Measurements from ENCODE around the gene WNT4. TPM values are rescaled to one million over a fixed set of nuclear protein-coding genes. Genes with fewer than 3 reads are reported as not detected.

Gene WNT4
- total RNA-seq (not detected), polyA plus RNA-seq (0.08 TPM)

DNA sequence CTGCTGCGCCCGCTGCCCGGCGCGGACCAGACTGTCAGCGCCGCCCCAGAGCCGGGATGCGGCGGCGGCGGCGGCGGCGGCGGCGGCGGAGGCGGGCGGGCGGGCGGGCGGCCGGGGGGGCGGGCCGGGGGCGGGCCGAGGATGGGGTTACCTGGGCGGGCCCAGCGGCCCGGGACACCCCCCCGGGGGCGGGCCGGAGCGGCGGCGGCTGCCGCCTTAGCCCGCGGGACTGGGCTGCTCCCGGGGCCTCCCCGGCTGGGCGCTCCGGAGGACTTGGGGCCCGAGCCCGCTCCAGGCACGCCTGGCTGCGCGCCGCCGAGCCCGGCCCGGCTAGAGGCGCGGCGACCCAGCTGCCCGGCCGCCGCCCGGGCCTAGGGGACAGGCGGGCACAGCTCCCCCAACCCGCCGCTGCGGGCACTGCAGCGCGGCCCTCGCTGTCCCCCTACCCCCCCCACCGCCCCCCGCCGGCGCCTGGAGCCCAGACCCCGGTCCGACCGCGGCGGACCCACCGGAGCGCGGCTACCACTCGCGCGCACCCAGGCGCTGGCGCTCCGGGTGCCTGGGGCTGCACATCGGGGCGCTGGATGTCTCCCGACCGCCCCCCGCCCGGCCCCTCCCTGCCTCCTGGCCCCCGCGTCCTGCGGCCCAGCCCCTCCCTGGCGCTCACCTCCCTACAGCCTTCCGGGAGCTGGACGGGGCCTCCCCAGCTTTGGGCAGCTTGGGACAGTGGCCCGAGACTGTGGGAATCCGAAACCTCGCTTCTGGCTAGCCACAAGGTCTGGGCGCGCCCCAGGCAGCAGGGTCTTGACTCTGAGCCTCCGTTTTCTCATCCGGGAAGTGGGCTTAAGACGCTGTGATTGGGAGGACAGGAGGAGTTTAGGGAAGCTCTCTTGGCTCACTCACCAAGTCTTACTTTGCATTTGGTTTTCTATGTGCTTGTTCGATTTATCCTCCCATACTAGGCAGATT lies at the start of gene WNT4:
Gene WNT4, minus strand, starts transcription at position 33 of the 969 bp plus-strand sequence. CDS start 175 bp downstream, outside the sequence.
- H3K27me3 Mint-ChIP-seq = peaks cover 53 to 63% of the 10 kb centered on the region in 2 donors
- H3K9me3 Mint-ChIP-seq = no peaks in the 10 kb centered on the region

DNA sequence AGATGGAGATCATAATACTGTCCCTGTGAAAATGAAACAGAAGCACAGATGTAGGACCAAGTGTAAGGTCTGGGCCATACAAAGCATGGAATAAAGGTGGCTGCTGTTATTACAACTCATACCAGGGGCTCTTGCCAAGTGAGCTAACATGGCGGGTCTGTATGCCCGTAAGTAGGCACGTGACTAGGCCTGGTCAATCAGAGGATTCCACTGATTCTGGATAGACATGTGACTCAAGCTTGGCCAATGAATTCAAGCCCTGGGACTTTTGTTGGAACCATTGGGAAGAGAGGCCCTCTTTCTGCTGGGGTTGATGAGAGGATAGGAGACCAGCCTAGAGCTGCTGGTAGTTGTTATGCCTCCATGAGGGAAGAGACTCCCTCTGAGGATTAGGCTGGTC lies 47.8 kb upstream of the WNT4 start:
- no peaks in the 10 kb centered on the region for H3K9me3 ChIP-seq (ENCODE audit: low read length)
- ChIA-PET POLR2A (no interaction called here), CTCF (no interaction called here)
- Mint-ChIP-seq H3K9me3 (no peaks in the 10 kb centered on the region), H3K4me1 (no peaks in the 10 kb centered on the region), H3K27ac (no peak overlapping the region), H3K27me3 (peaks cover 18 to 33% of the 10 kb centered on the region in 2 donors), H3K36me3 (no peaks in the 10 kb centered on the region), H3K4me3 (no peak overlapping the region)
- no peak overlapping the region for H3K4me3 ChIP-seq (ENCODE audit: low read length)
- no peak overlapping the region for H3K27ac ChIP-seq (ENCODE audit: low read depth, low read length)
- peak in 1 of 5 donors; percentile 5 for DNase-seq
- no peaks in the 10 kb centered on the region for H3K4me1 ChIP-seq (ENCODE audit: insufficient read depth, low read length)
- no peaks in the 10 kb centered on the region for H3K27me3 ChIP-seq (ENCODE audit: insufficient read depth, low read length, poor library complexity, severe bottlenecking)
- no peaks in the 10 kb centered on the region for H3K36me3 ChIP-seq (ENCODE audit: insufficient read depth, low read length)

More for the DNA sequence above, at the start of gene WNT4:
- no peak within 1 kb of the TSS for H3K4me3 ChIP-seq (ENCODE audit: low read length)
- H3K9me3 ChIP-seq (ENCODE audit: low read length) = no peaks in the 10 kb centered on the region
- no peaks in the 10 kb centered on the region for H3K36me3 ChIP-seq (ENCODE audit: insufficient read depth, low read length)
- DNase-seq = peak in 3 of 5 donors; percentile 19 to 33 (median 24)
- POLR2A ChIA-PET = no interaction called here
- CTCF ChIA-PET = no interaction called here
- peaks cover 8 to 16% (median 9%) of the 10 kb centered on the region in 3 donors for H3K4me1 Mint-ChIP-seq
- H3K27ac Mint-ChIP-seq = peak within 1 kb of the TSS in 2 of 8 donors; percentile 35 to 61
- peaks cover 40% of the 10 kb centered on the region for H3K27me3 ChIP-seq (ENCODE audit: insufficient read depth, low read length, poor library complexity, severe bottlenecking)
- H3K4me1 ChIP-seq (ENCODE audit: insufficient read depth, low read length) = no peaks in the 10 kb centered on the region
- peak within 1 kb of the TSS; percentile 71 to 89 (median 77) for H3K4me3 Mint-ChIP-seq
- H3K36me3 Mint-ChIP-seq = no peaks in the 10 kb centered on the region
- no peak within 1 kb of the TSS for H3K27ac ChIP-seq (ENCODE audit: low read depth, low read length)

DNA sequence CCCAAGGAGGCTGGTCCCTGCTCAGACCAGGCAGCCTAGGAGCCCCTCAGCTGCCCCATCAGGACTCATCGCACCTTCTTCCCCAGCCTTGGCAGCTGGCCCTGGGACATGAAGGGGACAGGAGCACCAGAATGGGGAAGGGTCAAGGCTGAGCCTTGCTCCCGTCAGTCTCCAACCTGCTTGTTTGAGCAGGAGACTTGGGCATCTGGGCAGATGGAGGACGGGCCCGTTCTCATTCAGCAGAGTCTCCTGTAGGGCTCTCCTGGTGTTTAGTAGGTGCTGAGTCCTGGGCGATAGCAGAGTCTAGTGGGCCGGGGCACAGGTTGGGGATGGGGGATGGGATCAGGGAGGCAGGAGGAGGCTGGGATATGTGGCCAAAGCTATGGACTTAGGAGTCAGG lies 47.4 kb upstream of the WNT4 start:
- CTCF ChIA-PET = no interaction called here
- peak in 1 of 5 donors; percentile 36 for DNase-seq
- Histone ChIP-seq H3K9me3 (ENCODE audit: low read length) (no peaks in the 10 kb centered on the region), H3K27me3 (ENCODE audit: insufficient read depth, low read length, poor library complexity, severe bottlenecking) (no peaks in the 10 kb centered on the region), H3K4me1 (ENCODE audit: insufficient read depth, low read length) (no peaks in the 10 kb centered on the region), H3K36me3 (ENCODE audit: insufficient read depth, low read length) (no peaks in the 10 kb centered on the region), H3K27ac (ENCODE audit: low read depth, low read length) (no peak overlapping the region), H3K4me3 (ENCODE audit: low read length) (no peak overlapping the region)
- POLR2A ChIA-PET = no interaction called here
- H3K27me3 Mint-ChIP-seq = peaks cover 20 to 35% of the 10 kb centered on the region in 2 donors
- H3K9me3 Mint-ChIP-seq = no peaks in the 10 kb centered on the region
- H3K4me3 Mint-ChIP-seq = no peak overlapping the region
- H3K36me3 Mint-ChIP-seq = no peaks in the 10 kb centered on the region
- peaks cover 0 to 2% (median 0%) of the 10 kb centered on the region in 3 donors for H3K4me1 Mint-ChIP-seq
- no peak overlapping the region for H3K27ac Mint-ChIP-seq

DNA sequence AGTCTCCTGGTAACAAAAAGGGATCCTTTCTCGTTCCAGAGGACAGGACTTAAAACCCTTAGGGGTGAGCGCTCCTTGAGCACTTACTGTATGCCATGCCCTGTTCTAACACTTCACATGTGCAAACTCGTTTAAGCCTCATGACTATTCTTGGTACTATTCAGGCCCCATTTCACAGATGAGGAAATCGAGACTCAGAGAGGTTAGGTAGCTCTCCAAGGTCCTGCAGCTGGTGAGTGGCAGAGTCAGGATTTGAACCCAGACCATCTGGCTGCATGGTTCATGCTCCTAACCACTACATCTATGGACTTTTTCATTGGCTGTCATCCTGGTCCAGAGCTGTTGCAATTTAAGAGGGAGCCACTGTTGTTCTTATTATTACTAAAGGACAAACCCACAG lies 46.7 kb upstream of the WNT4 start:
- no peak overlapping the region for H3K27ac Mint-ChIP-seq
- H3K9me3 Mint-ChIP-seq = no peaks in the 10 kb centered on the region
- ChIA-PET POLR2A (no interaction called here), CTCF (no interaction called here)
- Histone ChIP-seq H3K4me1 (ENCODE audit: insufficient read depth, low read length) (no peaks in the 10 kb centered on the region), H3K27ac (ENCODE audit: low read depth, low read length) (no peak overlapping the region), H3K4me3 (ENCODE audit: low read length) (no peak overlapping the region), H3K27me3 (ENCODE audit: insufficient read depth, low read length, poor library complexity, severe bottlenecking) (no peaks in the 10 kb centered on the region), H3K36me3 (ENCODE audit: insufficient read depth, low read length) (no peaks in the 10 kb centered on the region), H3K9me3 (ENCODE audit: low read length) (no peaks in the 10 kb centered on the region)
- peaks cover 24 to 37% of the 10 kb centered on the region in 2 donors for H3K27me3 Mint-ChIP-seq
- no peak overlapping the region for H3K4me3 Mint-ChIP-seq
- peak in 1 of 5 donors; percentile 8 for DNase-seq
- H3K36me3 Mint-ChIP-seq = no peaks in the 10 kb centered on the region
- H3K4me1 Mint-ChIP-seq = peaks cover 0 to 2% (median 0%) of the 10 kb centered on the region in 3 donors

DNA sequence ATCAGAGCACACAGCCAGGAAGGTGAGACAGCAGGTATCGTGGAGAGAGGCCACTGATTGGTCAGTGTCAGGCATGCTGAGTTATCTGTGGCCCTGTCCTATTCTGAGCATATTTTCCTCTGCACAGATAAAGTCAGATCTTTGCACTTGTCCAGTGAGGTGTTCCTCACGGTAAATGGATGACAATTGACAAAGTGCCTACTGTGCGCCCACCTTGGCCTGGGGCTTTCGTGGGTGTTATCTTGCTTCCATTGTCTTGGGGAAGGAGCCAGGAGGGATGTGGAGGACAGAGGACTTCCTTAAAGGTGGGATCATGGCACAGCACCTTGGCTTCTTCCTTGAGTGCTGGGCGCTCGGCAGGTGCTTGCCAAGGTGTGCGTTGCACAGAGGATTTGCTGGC lies 46.0 kb upstream of the WNT4 start:
- Mint-ChIP-seq H3K9me3 (no peaks in the 10 kb centered on the region), H3K27ac (no peak overlapping the region), H3K27me3 (peaks cover 24 to 41% of the 10 kb centered on the region in 2 donors), H3K36me3 (peaks cover 0 to 2% (median 0%) of the 10 kb centered on the region in 3 donors), H3K4me1 (peaks cover 0 to 2% (median 0%) of the 10 kb centered on the region in 3 donors), H3K4me3 (no peak overlapping the region)
- Histone ChIP-seq H3K9me3 (ENCODE audit: low read length) (no peaks in the 10 kb centered on the region), H3K27me3 (ENCODE audit: insufficient read depth, low read length, poor library complexity, severe bottlenecking) (no peaks in the 10 kb centered on the region), H3K36me3 (ENCODE audit: insufficient read depth, low read length) (no peaks in the 10 kb centered on the region), H3K27ac (ENCODE audit: low read depth, low read length) (no peak overlapping the region), H3K4me3 (ENCODE audit: low read length) (no peak overlapping the region), H3K4me1 (ENCODE audit: insufficient read depth, low read length) (no peaks in the 10 kb centered on the region)
- peak in 1 of 5 donors; percentile 30 for DNase-seq
- ChIA-PET CTCF (no interaction called here), POLR2A (no interaction called here)

DNA sequence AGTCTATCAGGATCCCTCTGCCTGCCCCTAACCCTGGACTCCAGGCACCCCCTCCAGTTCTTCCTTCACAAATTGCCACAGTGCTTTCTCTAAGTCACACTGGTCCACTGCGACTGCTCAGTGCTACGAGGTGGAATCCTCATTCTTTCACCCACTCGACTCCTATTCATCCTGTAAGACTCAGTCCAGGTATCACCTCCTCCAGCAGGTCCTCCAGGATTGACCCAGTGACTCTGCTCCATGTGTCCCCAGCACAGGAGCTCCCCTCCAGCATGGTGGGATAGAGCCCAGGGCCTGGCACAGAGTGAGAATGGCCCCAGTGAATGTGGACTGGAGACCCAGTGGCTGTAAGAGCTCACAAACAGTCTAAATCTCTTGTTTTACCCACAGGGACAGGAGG lies 45.5 kb upstream of the WNT4 start:
- H3K27ac Mint-ChIP-seq = no peak overlapping the region
- H3K4me1 ChIP-seq (ENCODE audit: insufficient read depth, low read length) = no peaks in the 10 kb centered on the region
- no peaks in the 10 kb centered on the region for H3K9me3 ChIP-seq (ENCODE audit: low read length)
- H3K27ac ChIP-seq (ENCODE audit: low read depth, low read length) = no peak overlapping the region
- POLR2A ChIA-PET = no interaction called here
- CTCF ChIA-PET = no interaction called here
- peak in 1 of 5 donors; percentile 29 for DNase-seq
- H3K27me3 ChIP-seq (ENCODE audit: insufficient read depth, low read length, poor library complexity, severe bottlenecking) = no peaks in the 10 kb centered on the region
- peaks cover 0 to 2% (median 0%) of the 10 kb centered on the region in 3 donors for H3K4me1 Mint-ChIP-seq
- peaks cover 24 to 41% of the 10 kb centered on the region in 2 donors for H3K27me3 Mint-ChIP-seq
- no peak overlapping the region for H3K4me3 ChIP-seq (ENCODE audit: low read length)
- H3K9me3 Mint-ChIP-seq = no peaks in the 10 kb centered on the region
- no peak overlapping the region for H3K4me3 Mint-ChIP-seq
- peaks cover 0 to 2% (median 0%) of the 10 kb centered on the region in 3 donors for H3K36me3 Mint-ChIP-seq
- no peaks in the 10 kb centered on the region for H3K36me3 ChIP-seq (ENCODE audit: insufficient read depth, low read length)

DNA sequence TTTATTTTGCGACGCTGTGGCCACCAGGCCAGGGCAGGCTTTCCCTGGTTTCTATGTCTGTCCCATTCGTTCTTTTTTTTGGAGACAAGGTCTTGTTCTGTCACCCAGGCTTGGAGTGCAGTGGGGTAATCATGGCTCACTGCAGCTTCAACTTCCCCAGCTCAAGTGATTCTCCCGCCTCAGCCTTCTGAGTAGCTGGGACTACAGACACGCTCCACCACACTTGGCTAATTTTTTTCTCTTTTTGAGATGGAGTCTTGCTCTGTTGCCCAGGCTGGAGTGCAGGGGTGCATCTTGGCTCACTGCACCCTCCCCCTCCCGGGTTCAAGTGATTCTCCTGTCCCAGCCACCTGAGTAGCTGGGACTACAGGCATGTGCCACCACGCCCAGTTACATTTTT lies 43.4 kb upstream of the WNT4 start:
- DNase-seq = no peak
- H3K4me3 ChIP-seq (ENCODE audit: low read length) = no peak overlapping the region
- no peaks in the 10 kb centered on the region for H3K4me1 ChIP-seq (ENCODE audit: insufficient read depth, low read length)
- peaks cover 31 to 57% of the 10 kb centered on the region in 2 donors for H3K27me3 Mint-ChIP-seq
- no peaks in the 10 kb centered on the region for H3K27me3 ChIP-seq (ENCODE audit: insufficient read depth, low read length, poor library complexity, severe bottlenecking)
- no peak overlapping the region for H3K27ac ChIP-seq (ENCODE audit: low read depth, low read length)
- H3K27ac Mint-ChIP-seq = no peak overlapping the region
- ChIA-PET POLR2A (no interaction called here), CTCF (no interaction called here)
- peaks cover 0 to 2% (median 0%) of the 10 kb centered on the region in 3 donors for H3K4me1 Mint-ChIP-seq
- peaks cover 0 to 2% (median 0%) of the 10 kb centered on the region in 3 donors for H3K36me3 Mint-ChIP-seq
- H3K4me3 Mint-ChIP-seq = no peak overlapping the region
- H3K9me3 Mint-ChIP-seq = no peaks in the 10 kb centered on the region
- H3K36me3 ChIP-seq (ENCODE audit: insufficient read depth, low read length) = no peaks in the 10 kb centered on the region
- no peaks in the 10 kb centered on the region for H3K9me3 ChIP-seq (ENCODE audit: low read length)

DNA sequence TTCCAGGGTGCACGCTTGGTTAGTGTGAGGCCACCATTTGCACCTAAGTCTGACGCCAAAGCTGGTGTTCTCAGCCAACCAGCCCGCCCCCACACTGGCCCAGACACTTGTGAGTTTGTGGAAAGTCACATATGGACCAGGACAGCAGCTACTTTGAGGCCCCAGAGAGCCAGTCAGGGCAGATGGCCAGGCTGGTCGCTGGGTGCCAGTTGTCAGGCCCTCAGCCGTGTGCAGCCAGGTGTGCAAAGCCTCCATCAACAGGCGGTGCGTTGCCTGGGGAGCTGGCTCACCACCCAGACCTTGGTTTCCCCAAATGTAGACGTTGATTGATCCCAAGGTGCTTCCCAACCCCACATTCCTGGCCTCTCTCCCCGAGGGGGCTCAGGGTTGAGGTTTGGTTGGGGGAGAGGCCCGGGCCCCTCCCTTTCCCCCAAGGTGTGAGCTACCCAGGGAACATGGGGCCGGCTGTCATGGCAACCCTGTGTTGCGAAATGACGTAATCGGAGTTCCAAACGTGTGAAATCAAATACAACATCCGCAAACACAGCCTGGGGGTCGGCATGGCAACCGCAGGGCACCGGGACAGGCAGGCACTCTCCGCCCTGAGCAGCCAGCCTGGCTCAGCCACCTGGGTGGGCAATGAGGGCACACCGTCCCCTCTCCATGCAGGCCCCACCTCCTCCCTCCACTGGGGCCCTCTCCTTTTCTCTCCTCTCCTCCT lies 42.2 kb upstream of the WNT4 start:
- Histone ChIP-seq H3K9me3 (ENCODE audit: low read length) (no peaks in the 10 kb centered on the region), H3K4me1 (ENCODE audit: insufficient read depth, low read length) (no peaks in the 10 kb centered on the region), H3K27ac (ENCODE audit: low read depth, low read length) (no peak overlapping the region), H3K36me3 (ENCODE audit: insufficient read depth, low read length) (no peaks in the 10 kb centered on the region), H3K27me3 (ENCODE audit: insufficient read depth, low read length, poor library complexity, severe bottlenecking) (no peaks in the 10 kb centered on the region), H3K4me3 (ENCODE audit: low read length) (no peak overlapping the region)
- Mint-ChIP-seq H3K4me3 (no peak overlapping the region), H3K36me3 (peaks cover 0 to 2% (median 0%) of the 10 kb centered on the region in 3 donors), H3K4me1 (peaks cover 0 to 2% (median 0%) of the 10 kb centered on the region in 3 donors), H3K9me3 (no peaks in the 10 kb centered on the region), H3K27me3 (peaks cover 34 to 63% of the 10 kb centered on the region in 2 donors), H3K27ac (peak overlapping the region in 2 of 8 donors; percentile 13 to 24)
- peak in 3 of 5 donors; percentile 3 to 38 (median 4) for DNase-seq
- CTCF ChIA-PET = no interaction called here
- POLR2A ChIA-PET = no interaction called here
